Right lobe of liver (tissue), 6 donors: ENCODE results near the gene IARS1. TPM values are rescaled to one million over a fixed set of nuclear protein-coding genes. Genes with fewer than 3 reads are reported as not detected.

Experiments
- ATAC-seq, 4 donors: fragments of 200-7000 bp; cut with Tn5 transposase; one replicate each; pipeline ENCODE4 v1.9.1; 2020; ENCODE audit warnings: mild to moderate bottlenecking in 4 of 4, moderate library complexity in 4 of 4
- DNase-seq, 3 donors: peaks; one replicate each; pipeline ENCODE4 v3.0.0-alpha.2; 2020
- H3K27ac ChIP-seq, 3 donors: fragments of 200-600 bp; one replicate each; pipeline ENCODE4 v1.8.0; 2022
- H3K27me3 ChIP-seq, 2 donors: fragments of 200-600 bp; one replicate each; pipeline ENCODE4 v1.8.0; 2022
- H3K36me3 ChIP-seq, 4 donors: fragments of 200-600 bp; sonication (generic) in 1 of 4; one replicate each; pipeline versions ENCODE4 v1.5.1 to v1.8.0; 2017 to 2022; ENCODE audit warnings: control low read depth in 1 of 4
- H3K4me1 ChIP-seq, 4 donors: fragments of 200-600 bp; sonication (generic) in 1 of 4; one replicate each; pipeline versions ENCODE4 v1.5.1 to v1.8.0; 2017 to 2022; ENCODE audit warnings: control low read depth in 1 of 4
- H3K4me3 ChIP-seq, 3 donors: fragments of 200-600 bp; one replicate each; pipeline ENCODE4 v1.8.0; 2022
- H3K9me3 ChIP-seq, 4 donors: fragments of 200-600 bp; sonication (generic) in 1 of 4; one replicate each; pipeline versions ENCODE4 v1.5.1 to v1.8.0; 2017 to 2022; ENCODE audit warnings: control low read depth in 1 of 4
- CTCF ChIP-seq, 4 donors: fragments of 200-600 bp in 3 of 4; fragments of 450-650 bp in 1 of 4; IDR thresholded peaks; one replicate each; pipeline versions ENCODE4 v1.5.1 to v1.8.0; 2016 to 2022; ENCODE audit warnings: antibody characterized with exemption in 4 of 4, mild to moderate bottlenecking in 2 of 4
- POLR2A ChIP-seq: fragments of 450-650 bp; IDR thresholded peaks from one replicate; pipeline ENCODE4 v1.6.1; 2017; ENCODE audit warnings: antibody characterized with exemption, mild to moderate bottlenecking
- WGBS: methylation state at CpG from one replicate; pipeline ENCODE4 v1.1.6; 2018; ENCODE audit warnings: low coverage, low lambda C conversion rate; ENCODE audit not compliant: insufficient coverage; ENCODE audit errors: missing lambda C conversion rate; 5-methylcytosine and 5-hydroxymethylcytosine counted together
- intact Hi-C, 2 donors: fragments of 100-400 bp; cut with DNase I; formaldehyde crosslinking; loops; one replicate each; pipeline versions ENCODE4 v1.11.2 to v1.14.1; 2022
- total RNA-seq, 6 experiments: library from RNA; depleted of rRNA in 2 of 6; stranded (reverse); fragments of >200 nt in 2 of 6; fragmentation: NEBNext Ultra II Directional in 3 of 6; extraction: Animal tissue kit (Norgen Biotek cat#: 25700) in 3 of 6; gene quantifications; one replicate each; pipeline versions ENCODE4 v1.1.0 to v1.2.4, GENCODE V29; 2016 to 2023
- donor health status: DM: no; HTN: yes; CAD: no.
- donor health status: DM: no; HTN: no; CAD: no.
- donor health status: DM: no; HTN: no; CAD: no.
- donor health status: DM: no; HTN: yes; CAD: no.
- donor health status: DM: no; HTN: yes; CAD: no.

IARS1 gene
- total RNA-seq, 6 experiments from 2014 or later: 31.8 to 64.9 (median 40.6) TPM

GRCh38 chr9:92312887-92313623 is 19.6 kb upstream of the IARS1 start:
- intact Hi-C loops: no loop called here
- no peaks in the 10 kb centered on the region for H3K4me1 ChIP-seq
- no peak overlapping the region for H3K4me3 ChIP-seq
- H3K27ac ChIP-seq: no peak overlapping the region
- no peak for TF ChIP-seq CTCF (IDR thresholded peaks at IDR 0.05)
- no peak for TF ChIP-seq POLR2A
- peak in 1 of 4 donors; percentile 18 for ATAC-seq
- H3K9me3 ChIP-seq: no peaks in the 10 kb centered on the region
- WGBS: 55% methylated on average over 6 of the region's 6 CpGs
- H3K27me3 ChIP-seq: no peaks in the 10 kb centered on the region
- DNase-seq: no peak
- peaks cover 0 to 49% (median 14%) of the 10 kb centered on the region in 4 donors for H3K36me3 ChIP-seq

GRCh38 chr9:92310562-92310961 is 17.1 kb upstream of the IARS1 start:
- WGBS: 85% methylated on average over 3 of the region's 3 CpGs
- DNase-seq (no peak), ATAC-seq (no peak)
- intact Hi-C loops: no loop called here
- no peak overlapping the region for H3K4me3 ChIP-seq
- H3K27me3 ChIP-seq: no peaks in the 10 kb centered on the region
- no peak overlapping the region for H3K27ac ChIP-seq
- H3K36me3 ChIP-seq: peaks cover 0 to 56% (median 15%) of the 10 kb centered on the region in 4 donors
- H3K4me1 ChIP-seq: no peaks in the 10 kb centered on the region
- H3K9me3 ChIP-seq: no peaks in the 10 kb centered on the region
- TF ChIP-seq POLR2A (no peak), CTCF (IDR thresholded peaks at IDR 0.05) (no peak)

GRCh38 chr9:92308893-92309292 is 15.4 kb upstream of the IARS1 start:
- Histone ChIP-seq H3K36me3 (peaks cover 0 to 72% (median 24%) of the 10 kb centered on the region in 4 donors), H3K4me3 (no peak overlapping the region), H3K4me1 (no peaks in the 10 kb centered on the region), H3K27me3 (no peaks in the 10 kb centered on the region), H3K27ac (no peak overlapping the region), H3K9me3 (no peaks in the 10 kb centered on the region)
- ATAC-seq: peak; percentile 71 to 81 (median 74)
- TF ChIP-seq CTCF (IDR thresholded peaks at IDR 0.05) (no peak), POLR2A (no peak)
- DNase-seq: no peak
- intact Hi-C loops: no loop called here

GRCh38 chr9:92300936-92301335 is 7.4 kb upstream of the IARS1 start:
- WGBS: 58% methylated on average over 1 of the region's 1 CpG
- Histone ChIP-seq H3K27ac (no peak overlapping the region), H3K27me3 (no peaks in the 10 kb centered on the region), H3K36me3 (peaks cover 0 to 91% (median 36%) of the 10 kb centered on the region in 4 donors), H3K4me3 (no peak overlapping the region), H3K4me1 (no peaks in the 10 kb centered on the region), H3K9me3 (no peaks in the 10 kb centered on the region)
- DNase-seq: no peak
- intact Hi-C loops: no loop called here
- TF ChIP-seq CTCF (IDR thresholded peaks at IDR 0.05) (no peak), POLR2A (no peak)
- no peak for ATAC-seq
